HepG2 (cell line): Measurements from ENCODE around the gene BID. TPM values are rescaled to one million over a fixed set of nuclear protein-coding genes. Genes with fewer than 3 reads are reported as not detected.

Experiments used
- ATAC-seq: fragments of 200-7000 bp; cut with Tn5 transposase; 3 replicates; pipeline ENCODE4 v1.9.1; 2020; ENCODE audit warnings: mild to moderate bottlenecking, moderate library complexity
- BruUV-seq: library from RNA; stranded (reverse); fragments of 400-500 nt; replicated peaks from 2 replicates; lab custom pipeline; 2021; lab: Mats Ljungman, UMichigan
- CTCF ChIA-PET: fragments of 300-600 bp; formaldehyde crosslinking; extraction: SDS; loops from one replicate; lab custom pipeline; 2021; ENCODE audit warnings: low total read pairs, inconsistent platforms, low intra/inter-chr PET ratio; lab: Yijun Ruan, JAX
- POLR2A ChIA-PET: fragments of 350-600 bp; sonication (Branson Sonifier 250); formaldehyde crosslinking; loops from one replicate; lab custom pipeline; 2020; ENCODE audit warnings: antibody characterized with exemption, inconsistent platforms; lab: Yijun Ruan, JAX
- DNase-seq: peaks from one replicate; pipeline ENCODE4 v3.0.0-alpha.2; 2015; ENCODE audit warnings: low spot score
- FAIRE-seq: peaks from 3 replicates; lab custom pipeline; 2011; peaks lifted over from hg19 to GRCh38; lab: Jason Lieb, UNC
- H2AFZ ChIP-seq: one replicate; pipeline ENCODE4 v1.6.1; 2011; ENCODE audit warnings: low read length, inconsistent platforms
- H3K27ac ChIP-seq: fragments of 300-600 bp; 3 replicates; pipeline ENCODE4 v1.8.0; 2011; ENCODE audit warnings: mixed run types, mild to moderate bottlenecking, mixed read lengths, low read length, inconsistent platforms; ENCODE audit not compliant: insufficient read depth; ENCODE audit errors: extremely low read length
- H3K27me3 ChIP-seq, 2 experiments: fragments of 200-600 bp in 1 of 2; 2 replicates in 1 of 2; 3 replicates in 1 of 2; pipeline versions ENCODE4 v1.6.0 to v1.8.0; 2011; ENCODE audit warnings: low read length in 2 of 2, mild to moderate bottlenecking in 2 of 2, moderate library complexity in 2 of 2, inconsistent platforms in 1 of 2; ENCODE audit not compliant: insufficient read depth in 2 of 2, control insufficient read depth in 1 of 2
- H3K36me3 ChIP-seq, 2 experiments: fragments of 200-600 bp in 1 of 2; replicated peaks in 1 of 2; 2 replicates in 1 of 2; 3 replicates in 1 of 2; pipeline versions ENCODE4 v1.5.1 to v1.8.0; 2011; ENCODE audit warnings: low read length in 2 of 2, inconsistent platforms in 1 of 2; ENCODE audit not compliant: insufficient read depth in 2 of 2, control insufficient read depth in 1 of 2
- H3K4me1 ChIP-seq: 2 replicates; pipeline ENCODE4 v1.5.1; 2012; ENCODE audit warnings: low read length, inconsistent platforms; ENCODE audit not compliant: insufficient read depth
- H3K4me2 ChIP-seq: 2 replicates; pipeline ENCODE4 v1.6.0; 2011; ENCODE audit warnings: low read depth, low read length, inconsistent platforms
- H3K4me3 ChIP-seq, 3 experiments: fragments of 200-600 bp in 1 of 3; sonication (generic), shearing (Covaris generic) in 1 of 3; replicated peaks in 1 of 3; 2 replicates each; pipeline ENCODE4 v1.5.1; 2011 to 2016; ENCODE audit warnings: low read length in 3 of 3, inconsistent platforms in 2 of 3, low read depth in 2 of 3, mild to moderate bottlenecking in 2 of 3, control low read depth in 1 of 3, mixed read lengths in 1 of 3; ENCODE audit not compliant: insufficient read depth in 1 of 3
- H3K79me2 ChIP-seq: one replicate; pipeline ENCODE4 v1.6.1; 2011; ENCODE audit warnings: low read length, inconsistent platforms; ENCODE audit not compliant: insufficient read depth
- H3K9ac ChIP-seq: 2 replicates; pipeline ENCODE4 v1.6.0; 2011; ENCODE audit warnings: mild to moderate bottlenecking, low read depth, low read length, inconsistent platforms; ENCODE audit not compliant: insufficient read depth
- H3K9me3 ChIP-seq: 2 replicates; pipeline ENCODE4 v1.5.1; 2012; ENCODE audit warnings: mild to moderate bottlenecking, low read length
- H4K20me1 ChIP-seq: 2 replicates; pipeline ENCODE4 v1.6.0; 2011; ENCODE audit warnings: inconsistent platforms, mild to moderate bottlenecking, low read length, moderate library complexity; ENCODE audit not compliant: insufficient read depth
- AKNA ChIP-seq: sonication (generic); formaldehyde crosslinking; IDR thresholded peaks from 2 replicates; pipeline ENCODE4 v1.4.0; 2020; ENCODE audit warnings: missing genetic modification reagents, borderline replicate concordance
- EP300 ChIP-seq, 3 experiments: sonication (generic) in 1 of 3; formaldehyde crosslinking in 1 of 3; IDR thresholded peaks; 2 replicates each; pipeline versions ENCODE4 v1.5.1 to v1.6.1; 2011 to 2020; ENCODE audit warnings: low read depth in 2 of 3, low read length in 2 of 3, borderline replicate concordance in 1 of 3, improper control_type of control experiment in 1 of 3, mild to moderate bottlenecking in 1 of 3, missing genetic modification reagents in 1 of 3, moderate library complexity in 1 of 3
- ETS1 ChIP-seq: sonication (generic); formaldehyde crosslinking; IDR thresholded peaks from 2 replicates; pipeline ENCODE4 v1.4.0; 2020; ENCODE audit warnings: missing genetic modification reagents
- GPN1 ChIP-seq: sonication (generic); formaldehyde crosslinking; IDR thresholded peaks from 2 replicates; pipeline ENCODE4 v1.5.1; 2020; ENCODE audit warnings: missing genetic modification reagents, borderline replicate concordance
- IKZF4 ChIP-seq: sonication (generic); formaldehyde crosslinking; IDR thresholded peaks from 2 replicates; pipeline ENCODE4 v1.5.1; 2020; ENCODE audit warnings: borderline replicate concordance, mild to moderate bottlenecking, low read depth, missing genetic modification reagents; ENCODE audit errors: not compliant biosample characterization
- MIXL1 ChIP-seq: IDR thresholded peaks from 2 replicates; pipeline ENCODE4 v1.6.1; 2016
- NFKBIZ ChIP-seq: IDR thresholded peaks from 2 replicates; pipeline ENCODE4 v1.6.1; 2018; ENCODE audit warnings: missing genetic modification reagents, missing compliant biosample characterization
- NR2F6 ChIP-seq, 2 experiments: IDR thresholded peaks; 2 replicates each; pipeline ENCODE4 v1.6.1; 2016; ENCODE audit warnings: antibody characterized with exemption in 1 of 2, mild to moderate bottlenecking in 1 of 2
- RNF219 ChIP-seq: sonication (generic); formaldehyde crosslinking; IDR thresholded peaks from 2 replicates; pipeline ENCODE4 v1.5.0; 2020; ENCODE audit warnings: mild to moderate bottlenecking, missing genetic modification reagents
- SCMH1 ChIP-seq: sonication (generic); formaldehyde crosslinking; IDR thresholded peaks from 2 replicates; pipeline ENCODE4 v1.9.0; 2021; ENCODE audit warnings: missing genetic modification reagents, mild to moderate bottlenecking, borderline replicate concordance
- ZBTB49 ChIP-seq: sonication (generic); formaldehyde crosslinking; IDR thresholded peaks from 2 replicates; pipeline ENCODE4 v1.4.0; 2020; ENCODE audit warnings: missing genetic modification reagents, borderline replicate concordance
- ZFX ChIP-seq: sonication (generic); formaldehyde crosslinking; IDR thresholded peaks from 2 replicates; pipeline ENCODE4 v1.4.0; 2020; ENCODE audit warnings: mild to moderate bottlenecking, low read depth, missing genetic modification reagents, moderate library complexity
- ZNF224 ChIP-seq: sonication (generic); formaldehyde crosslinking; IDR thresholded peaks from 2 replicates; pipeline ENCODE4 v1.5.0; 2020; ENCODE audit warnings: mild to moderate bottlenecking, missing genetic modification reagents
- ZNF766 ChIP-seq: sonication (generic); formaldehyde crosslinking; IDR thresholded peaks from 2 replicates; pipeline ENCODE4 v1.5.0; 2020; ENCODE audit warnings: missing genetic modification reagents, borderline replicate concordance
- ZNF792 ChIP-seq: IDR thresholded peaks from 2 replicates; pipeline ENCODE4 v1.6.1; 2016
- in situ Hi-C: cut with HindIII; loops from 2 replicates; pipeline ENCODE4 v1.10.0; 2017; ENCODE audit warnings: low pct_unique_long_range_greater_than_20kb; ENCODE audit not compliant: extremely low pct_ligation_motif_present
- intact Hi-C: fragments of 100-400 bp; cut with micrococcal nuclease; formaldehyde crosslinking; loops from one replicate; pipeline ENCODE4 v1.10.0; 2022; ENCODE audit not compliant: unreplicated experiment
- polyA plus RNA-seq, 8 experiments: library from polyadenylated mRNA; depleted of rRNA in 3 of 8; stranded (reverse) in 7 of 8; unstranded in 1 of 8; fragments of >200 nt; fragmentation: Illumina TruSeq in 4 of 8; extraction: Trizol in 4 of 8; gene quantifications; 2 replicates each; pipeline versions ENCODE4 v1.2.1 to v1.2.3, GENCODE V29; 2011 to 2016; ENCODE audit warnings: low read depth in 4 of 8, missing spikeins in 1 of 8, mixed read lengths in 1 of 8; ENCODE audit not compliant: insufficient read depth in 1 of 8
- total RNA-seq, 5 experiments: library from RNA; depleted of rRNA; stranded (reverse); fragments of >200 nt; fragmentation: Illumina TruSeq; extraction: Trizol; gene quantifications; 2 replicates each; pipeline ENCODE4 v1.2.3, GENCODE V29; 2016; ENCODE audit warnings: low read depth in 1 of 5

Gene BID
- total and polyA plus RNA-seq, 2 of the 13 experiments (the other 11 are each of a cell fraction or from before 2014, with no cell fraction given) = 35.3 to 51.7 TPM

- FAIRE-seq = no peak
- POLR2A ChIA-PET = no interaction called here
- no peaks in the 10 kb centered on the region for H4K20me1 ChIP-seq
- H3K27me3 ChIP-seq = no peaks in the 10 kb centered on the region; a peak in 1 of 5 replicates
- H3K79me2 ChIP-seq = no peaks in the 10 kb centered on the region
- no peak overlapping the region for H3K27ac ChIP-seq
- no peak overlapping the region for H2AFZ ChIP-seq
- no peak overlapping the region for H3K4me2 ChIP-seq
- CTCF ChIA-PET = no interaction called here
- H3K9me3 ChIP-seq = no peaks in the 10 kb centered on the region
- in situ Hi-C loops = no loop called here
- no peaks in the 10 kb centered on the region for H3K4me1 ChIP-seq
- H3K36me3 ChIP-seq = peaks cover 10 to 20% of the 10 kb centered on the region in 2 experiments; a peak in 4 of 5 replicates
- BruUV-seq = no TSS peak
- intact Hi-C loops = no loop called here
- no peak overlapping the region for H3K9ac ChIP-seq
- no peak for ATAC-seq
- DNase-seq = no peak
- H3K4me3 ChIP-seq = no peak overlapping the region
- TF ChIP-seq EP300 (IDR thresholded peaks at IDR 0.05; ENCODE audit: low read depth in 2 of 2, low read length in 2 of 2) = no peak
- no peak for TF ChIP-seq EP300 (CRISPR knock-in tag; IDR thresholded peaks at IDR 0.05; ENCODE audit: borderline replicate concordance)
- TF ChIP-seq AKNA (CRISPR knock-in tag) = no peak
- TF ChIP-seq IKZF4 (CRISPR knock-in tag) = no peak
- TF ChIP-seq RNF219 = no peak
- no peak for TF ChIP-seq NFKBIZ (CRISPR knock-in tag)
- no peak for TF ChIP-seq ZFX (CRISPR knock-in tag)
- TF ChIP-seq ETS1 (CRISPR knock-in tag) = no peak
- TF ChIP-seq SCMH1 = no peak
- no peak for TF ChIP-seq NR2F6 (IDR thresholded peaks at IDR 0.05)
- no peak for TF ChIP-seq NR2F6 (CRISPR knock-in tag; IDR thresholded peaks at IDR 0.05)
- TF ChIP-seq ZNF224 (CRISPR knock-in tag) = no peak
- no peak for TF ChIP-seq ZNF792
- no peak for TF ChIP-seq MIXL1 (CRISPR knock-in tag)
- no peak for TF ChIP-seq ZBTB49 (CRISPR knock-in tag)
- no peak for TF ChIP-seq GPN1 (CRISPR knock-in tag)
- no peak for TF ChIP-seq ZNF766 (CRISPR knock-in tag)
Observed at GRCh38 chr22:17725500-17725796, 48.8 kb downstream of the BID start.
